KMS-11 (cell line): ENCODE measurements around the gene C16orf78.

Experiments used
- H2AFZ ChIP-seq: fragments of 200-600 bp; sonication (generic); 2 replicates; pipeline ENCODE4 v1.6.1; 2016; ENCODE audit warnings: antibody characterized with exemption, mixed run types, low read depth
- H3K27ac ChIP-seq: fragments of 200-600 bp; sonication (generic); 2 replicates; pipeline ENCODE4 v1.6.1; 2016; ENCODE audit warnings: mild to moderate bottlenecking, mixed run types
- H3K27me3 ChIP-seq: fragments of 200-600 bp; sonication (generic); 2 replicates; pipeline ENCODE4 v1.6.1; 2017; ENCODE audit warnings: mild to moderate bottlenecking, low read depth, mixed run types, moderate library complexity; ENCODE audit not compliant: insufficient read depth
- H3K36me3 ChIP-seq: fragments of 200-600 bp; sonication (generic); 2 replicates; pipeline ENCODE4 v1.6.1; 2017; ENCODE audit warnings: mild to moderate bottlenecking, mixed run types; ENCODE audit not compliant: insufficient read depth
- H3K4me1 ChIP-seq: fragments of 200-600 bp; sonication (generic); 2 replicates; pipeline ENCODE4 v1.6.1; 2016; ENCODE audit warnings: mild to moderate bottlenecking, low read depth, mixed run types; ENCODE audit not compliant: poor library complexity, severe bottlenecking
- H3K4me2 ChIP-seq: fragments of 200-600 bp; sonication (generic); 2 replicates; pipeline ENCODE4 v1.7.0; 2016; ENCODE audit warnings: mild to moderate bottlenecking, mixed run types
- H3K4me3 ChIP-seq: fragments of 200-600 bp; sonication (generic); IDR thresholded peaks from 2 replicates; pipeline ENCODE4 v1.6.1; 2017; ENCODE audit warnings: low read depth, low read length, mixed read lengths; ENCODE audit not compliant: insufficient read depth
- H3K79me2 ChIP-seq: fragments of 200-600 bp; sonication (generic); 2 replicates; pipeline ENCODE4 v1.6.1; 2016; ENCODE audit warnings: low read depth, mixed run types; ENCODE audit not compliant: insufficient read depth
- H3K9ac ChIP-seq: fragments of 200-600 bp; sonication (generic); 2 replicates; pipeline ENCODE4 v1.6.1; 2016; ENCODE audit warnings: mild to moderate bottlenecking, mixed run types
- H4K20me1 ChIP-seq: fragments of 200-600 bp; sonication (generic); 2 replicates; pipeline ENCODE4 v1.6.1; 2016; ENCODE audit warnings: mild to moderate bottlenecking, mixed run types; ENCODE audit not compliant: insufficient read depth
- TF ChIP-seq, protein P1 (sequence below): fragments of 200-600 bp; sonication (generic); conservative IDR thresholded peaks from 2 replicates; pipeline ENCODE4 v1.6.1; 2017; ENCODE audit warnings: low read depth, mild to moderate bottlenecking, antibody characterized with exemption, low read length, moderate library complexity, mixed read lengths

The C16orf78 gene

DNA sequence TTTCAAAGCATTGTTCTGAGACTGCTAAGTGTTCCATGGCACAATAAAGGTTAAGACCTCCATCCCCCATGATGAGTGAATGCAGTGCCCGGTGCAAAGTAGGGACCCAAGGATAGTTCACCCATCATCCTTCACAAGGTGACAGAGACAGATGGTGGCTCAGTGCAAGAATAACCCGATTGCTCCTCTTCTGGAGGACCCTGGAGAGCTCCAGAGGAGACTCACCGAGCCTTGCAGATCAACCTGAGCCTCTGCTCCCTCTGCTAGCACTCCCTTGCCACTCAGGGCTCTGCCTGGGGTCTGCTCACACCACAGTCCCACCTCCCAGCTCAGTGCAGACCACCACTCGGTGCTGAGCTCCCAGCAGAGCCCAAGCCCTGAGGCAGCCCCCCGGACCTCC lies 49.3 kb downstream of the C16orf78 start:
- Histone ChIP-seq H3K4me2 (no peak overlapping the region), H3K4me1 (no peaks in the 10 kb centered on the region), H3K4me3 (no peak overlapping the region), H4K20me1 (no peaks in the 10 kb centered on the region), H3K27me3 (no peaks in the 10 kb centered on the region), H2AFZ (no peak overlapping the region), H3K36me3 (no peaks in the 10 kb centered on the region), H3K27ac (no peak overlapping the region), H3K9ac (no peak overlapping the region), H3K79me2 (no peaks in the 10 kb centered on the region)
- TF ChIP-seq, protein P1, sequence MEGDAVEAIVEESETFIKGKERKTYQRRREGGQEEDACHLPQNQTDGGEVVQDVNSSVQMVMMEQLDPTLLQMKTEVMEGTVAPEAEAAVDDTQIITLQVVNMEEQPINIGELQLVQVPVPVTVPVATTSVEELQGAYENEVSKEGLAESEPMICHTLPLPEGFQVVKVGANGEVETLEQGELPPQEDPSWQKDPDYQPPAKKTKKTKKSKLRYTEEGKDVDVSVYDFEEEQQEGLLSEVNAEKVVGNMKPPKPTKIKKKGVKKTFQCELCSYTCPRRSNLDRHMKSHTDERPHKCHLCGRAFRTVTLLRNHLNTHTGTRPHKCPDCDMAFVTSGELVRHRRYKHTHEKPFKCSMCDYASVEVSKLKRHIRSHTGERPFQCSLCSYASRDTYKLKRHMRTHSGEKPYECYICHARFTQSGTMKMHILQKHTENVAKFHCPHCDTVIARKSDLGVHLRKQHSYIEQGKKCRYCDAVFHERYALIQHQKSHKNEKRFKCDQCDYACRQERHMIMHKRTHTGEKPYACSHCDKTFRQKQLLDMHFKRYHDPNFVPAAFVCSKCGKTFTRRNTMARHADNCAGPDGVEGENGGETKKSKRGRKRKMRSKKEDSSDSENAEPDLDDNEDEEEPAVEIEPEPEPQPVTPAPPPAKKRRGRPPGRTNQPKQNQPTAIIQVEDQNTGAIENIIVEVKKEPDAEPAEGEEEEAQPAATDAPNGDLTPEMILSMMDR, result no peak

DNA sequence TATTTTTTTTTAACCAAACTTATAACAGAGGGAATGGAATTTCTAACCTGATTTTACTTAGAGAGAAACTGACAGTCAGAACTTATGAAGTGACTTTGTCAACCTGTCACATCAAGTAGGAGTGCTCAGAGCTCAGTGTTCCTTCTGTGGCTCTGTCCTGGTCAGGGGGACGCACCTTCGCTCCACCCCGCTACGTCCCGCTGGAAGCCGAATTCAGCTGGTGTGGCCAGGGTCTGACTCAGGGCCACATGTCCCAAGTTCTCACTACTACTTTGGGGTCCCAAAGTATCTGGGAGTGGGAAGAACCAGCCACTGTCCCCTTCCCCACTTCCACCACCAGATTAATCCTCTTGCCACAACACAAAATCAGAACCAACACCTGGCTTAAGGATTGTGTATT lies 51.4 kb downstream of the C16orf78 start:
- H3K4me1 ChIP-seq, result no peaks in the 10 kb centered on the region
- no peak overlapping the region for H3K4me2 ChIP-seq
- H2AFZ ChIP-seq, result no peak overlapping the region
- H3K4me3 ChIP-seq, result no peak overlapping the region
- H3K36me3 ChIP-seq, result no peaks in the 10 kb centered on the region
- H3K27ac ChIP-seq, result no peak overlapping the region
- no peaks in the 10 kb centered on the region for H3K79me2 ChIP-seq
- H3K9ac ChIP-seq, result no peak overlapping the region
- H4K20me1 ChIP-seq, result no peaks in the 10 kb centered on the region
- TF ChIP-seq, protein P1, result no peak
- H3K27me3 ChIP-seq, result no peaks in the 10 kb centered on the region

DNA sequence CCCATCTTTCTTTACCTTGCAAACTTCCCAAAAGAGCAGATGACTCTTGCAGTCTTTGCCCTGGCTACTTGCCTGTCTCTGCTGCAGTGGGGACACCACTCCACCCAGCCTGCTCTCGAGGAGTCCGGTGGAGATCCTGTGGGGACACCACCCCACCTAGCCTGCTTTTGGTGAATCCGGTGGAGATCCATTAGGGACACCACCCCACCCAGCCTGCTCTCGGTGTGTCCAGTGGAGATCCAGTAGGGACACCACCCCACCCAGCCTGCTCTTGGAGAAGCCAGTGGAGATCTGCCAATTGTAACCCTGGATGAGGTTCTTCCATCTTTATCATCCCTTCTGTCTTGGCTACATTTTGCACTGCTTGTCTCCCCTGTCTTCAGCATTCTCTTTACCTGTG lies 54.2 kb downstream of the C16orf78 start:
- no peaks in the 10 kb centered on the region for H3K36me3 ChIP-seq
- no peak overlapping the region for H3K4me3 ChIP-seq
- no peaks in the 10 kb centered on the region for H3K27me3 ChIP-seq
- H2AFZ ChIP-seq, result no peak overlapping the region
- no peak overlapping the region for H3K9ac ChIP-seq
- H3K27ac ChIP-seq, result no peak overlapping the region
- TF ChIP-seq, protein P1, result no peak
- no peaks in the 10 kb centered on the region for H3K4me1 ChIP-seq
- H3K4me2 ChIP-seq, result no peak overlapping the region
- H3K79me2 ChIP-seq, result no peaks in the 10 kb centered on the region
- H4K20me1 ChIP-seq, result no peaks in the 10 kb centered on the region

DNA sequence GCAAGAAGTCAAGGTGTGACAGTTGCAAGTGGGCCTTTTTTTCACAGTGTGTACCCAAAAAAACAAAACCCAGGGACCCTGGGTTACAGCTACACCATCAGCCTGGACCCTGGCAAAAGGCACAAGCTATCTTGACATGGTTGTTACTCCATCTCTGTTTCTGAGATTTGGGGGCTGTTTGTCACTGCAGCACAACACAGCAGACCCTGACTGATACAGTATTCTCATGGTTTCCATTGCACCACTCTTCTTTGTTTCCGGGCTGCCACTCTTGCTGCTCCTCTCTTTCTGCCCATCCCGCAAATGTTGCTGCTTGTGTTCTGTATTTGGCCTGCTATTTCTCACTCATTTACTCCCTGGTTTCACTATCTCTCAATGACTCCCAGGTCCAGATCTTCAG lies 55.2 kb downstream of the C16orf78 start:
- TF ChIP-seq, protein P1, result no peak
- no peaks in the 10 kb centered on the region for H3K79me2 ChIP-seq
- no peaks in the 10 kb centered on the region for H4K20me1 ChIP-seq
- H3K27ac ChIP-seq, result no peak overlapping the region
- no peak overlapping the region for H3K4me2 ChIP-seq
- H3K4me1 ChIP-seq, result no peaks in the 10 kb centered on the region
- no peak overlapping the region for H3K4me3 ChIP-seq
- no peak overlapping the region for H3K9ac ChIP-seq
- no peak overlapping the region for H2AFZ ChIP-seq
- no peaks in the 10 kb centered on the region for H3K36me3 ChIP-seq
- no peaks in the 10 kb centered on the region for H3K27me3 ChIP-seq
